CD4-positive, alpha-beta T cell treated with Interleukin-2 at 100 ng/mL for 4 hours (primary cell): Measurements from ENCODE around the gene SPINK6.

ENCODE experiments used
- DNase-seq: peaks from one replicate; pipeline ENCODE4 v3.0.0-alpha.2; 2020; ENCODE audit warnings: low spot score

Gene SPINK6

DNA sequence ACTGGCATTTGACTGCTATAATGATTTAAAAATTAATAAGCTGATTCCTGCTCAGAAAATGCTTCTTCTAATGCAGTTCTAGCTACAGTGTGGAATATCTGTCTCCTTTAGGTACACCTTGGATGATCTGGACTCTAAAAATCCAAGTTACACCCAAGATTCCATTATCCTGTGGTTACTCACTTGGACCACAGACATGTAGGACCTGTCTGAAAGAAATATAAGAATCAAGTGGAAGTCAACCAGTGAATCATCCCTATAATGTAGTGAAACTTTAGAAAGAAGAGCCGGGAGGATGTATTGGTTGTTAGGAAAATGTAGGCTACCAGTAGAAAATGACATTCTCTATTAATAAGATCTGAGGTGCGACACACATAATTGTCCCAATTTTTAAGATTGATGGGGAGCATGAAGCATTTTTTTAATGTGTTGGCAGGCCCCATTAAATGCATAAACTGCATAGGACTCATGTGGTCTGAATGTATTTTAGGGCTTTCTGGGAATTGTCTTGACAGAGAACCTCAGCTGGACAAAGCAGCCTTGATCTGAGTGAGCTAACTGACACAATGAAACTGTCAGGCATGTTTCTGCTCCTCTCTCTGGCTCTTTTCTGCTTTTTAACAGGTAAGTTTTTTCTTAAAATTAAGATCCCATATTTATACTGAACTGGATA, at the start of gene SPINK6:
TSS of gene SPINK6 (plus strand) at position 512 of the 673 bp plus-strand sequence. CDS start at position 567, 55 bp downstream.
- DNase-seq = no peak

DNA sequence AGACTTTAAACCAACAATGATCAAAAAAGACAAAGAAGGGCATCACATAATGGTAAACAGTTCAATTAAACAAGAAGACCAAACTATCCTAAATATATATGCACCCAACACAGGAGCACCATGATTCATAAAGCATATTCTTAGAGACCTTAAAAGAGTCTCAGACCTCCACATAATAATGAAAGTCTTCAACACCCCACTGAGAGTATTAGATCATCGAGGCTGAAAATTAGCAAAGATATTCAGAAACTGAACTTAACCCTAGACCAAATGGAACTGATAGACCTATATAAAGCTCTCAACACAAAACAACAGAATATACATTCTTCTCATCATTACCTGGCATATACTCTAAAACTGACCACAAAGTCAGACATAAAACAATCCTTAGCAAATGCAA, 46.2 kb upstream of the SPINK6 start:
- no peak for DNase-seq

GRCh38 chr5:148162038-148162437, 40.8 kb upstream of the SPINK6 start:
- DNase-seq = no peak

DNA sequence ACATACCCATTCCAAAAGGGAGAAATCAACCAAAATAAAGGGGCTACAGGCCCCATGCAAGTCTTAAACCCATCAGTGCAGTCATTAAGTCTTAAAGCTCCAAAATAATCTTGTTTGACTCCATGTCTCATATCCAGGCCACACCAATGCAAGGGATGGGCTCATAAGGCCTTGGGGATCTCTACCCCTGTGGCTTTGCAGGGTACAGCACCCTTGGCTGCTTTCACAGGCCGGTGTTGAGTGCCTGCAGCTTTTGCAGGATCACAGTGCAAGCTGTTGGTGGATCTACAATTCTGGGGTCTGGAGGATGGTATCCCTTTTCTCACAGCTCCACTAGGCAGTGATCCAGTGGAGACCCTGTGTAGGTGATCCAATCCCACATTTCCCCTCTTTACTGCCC, 39.5 kb upstream of the SPINK6 start:
- no peak for DNase-seq

DNA sequence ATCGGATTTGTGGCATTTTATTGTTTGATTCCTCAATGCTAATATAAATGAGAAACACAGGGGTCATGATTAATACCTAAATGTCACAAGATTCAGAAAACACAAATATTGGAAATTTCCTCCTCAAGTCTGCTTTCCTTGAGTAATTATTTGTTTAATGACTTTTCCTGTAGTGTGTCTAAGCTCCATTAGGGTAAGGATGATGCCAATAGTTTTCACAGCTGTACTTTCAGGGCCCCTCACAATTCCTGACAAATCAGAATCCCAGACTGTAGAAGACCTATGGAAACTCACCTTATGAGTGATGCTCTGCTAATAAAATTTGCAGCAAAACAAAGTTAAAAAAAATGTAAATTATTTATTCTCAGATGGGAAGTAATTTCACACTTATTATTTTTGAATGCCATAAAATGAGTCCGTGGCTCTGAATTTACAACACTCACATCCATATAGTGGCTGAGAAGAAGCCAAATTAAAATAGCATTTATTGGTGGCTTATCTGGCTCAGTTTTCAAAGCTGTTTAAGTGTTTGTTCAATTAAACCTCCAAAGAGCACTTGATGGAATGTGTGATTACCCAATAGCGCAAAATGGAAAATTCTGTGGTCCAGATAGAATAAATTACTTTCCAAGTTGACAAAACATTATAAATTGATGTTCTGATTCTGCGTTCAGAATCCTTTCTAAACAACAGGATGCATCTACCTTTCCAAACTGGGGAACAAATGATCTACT, 36.1 kb upstream of the SPINK6 start:
- no peak for DNase-seq

DNA sequence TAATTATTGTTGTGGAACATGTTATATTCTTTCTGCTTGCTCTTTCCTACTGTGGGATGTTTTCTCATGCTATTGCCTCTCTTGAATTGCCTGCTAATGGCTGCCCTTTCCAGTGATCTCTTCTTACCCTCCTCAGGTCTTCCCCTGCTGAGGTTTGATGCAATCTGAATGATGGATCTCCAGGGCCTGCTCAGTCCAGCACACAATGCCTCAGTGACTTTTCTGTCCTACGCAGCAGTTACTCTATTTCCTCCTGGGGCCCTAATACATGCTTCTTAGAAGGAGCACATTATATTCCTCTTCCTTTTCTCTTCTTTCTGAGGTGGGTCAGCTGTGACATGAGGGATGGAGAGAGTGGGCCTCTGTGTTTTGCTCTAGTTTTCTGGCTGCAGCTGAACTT, 34.6 kb upstream of the SPINK6 start, which contains the start of gene SPINK14:
TSS of gene SPINK14 (plus strand) at position 301 of the 400 bp plus-strand sequence. CDS start 1,187 bp downstream, outside the sequence.
- DNase-seq = no peak

DNA sequence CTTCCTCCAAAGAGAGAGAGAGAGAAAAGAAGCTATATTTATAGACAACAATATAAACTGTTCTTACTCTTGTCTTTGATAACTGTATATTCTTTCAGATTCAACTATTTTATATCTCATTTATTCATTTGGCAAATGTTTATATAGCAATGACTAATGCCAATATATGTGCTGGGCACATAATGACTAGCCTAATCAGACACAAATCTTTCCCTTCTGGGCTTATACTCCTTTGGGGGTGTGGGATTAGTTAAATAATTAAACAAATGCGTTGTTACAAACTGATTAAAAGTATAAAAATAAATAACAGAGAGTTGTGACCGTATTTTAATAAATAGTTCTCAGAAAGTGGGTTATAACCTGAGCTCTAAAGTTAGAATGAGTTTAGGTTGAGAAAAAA, 30.5 kb upstream of the SPINK6 start:
- no peak for DNase-seq

DNA sequence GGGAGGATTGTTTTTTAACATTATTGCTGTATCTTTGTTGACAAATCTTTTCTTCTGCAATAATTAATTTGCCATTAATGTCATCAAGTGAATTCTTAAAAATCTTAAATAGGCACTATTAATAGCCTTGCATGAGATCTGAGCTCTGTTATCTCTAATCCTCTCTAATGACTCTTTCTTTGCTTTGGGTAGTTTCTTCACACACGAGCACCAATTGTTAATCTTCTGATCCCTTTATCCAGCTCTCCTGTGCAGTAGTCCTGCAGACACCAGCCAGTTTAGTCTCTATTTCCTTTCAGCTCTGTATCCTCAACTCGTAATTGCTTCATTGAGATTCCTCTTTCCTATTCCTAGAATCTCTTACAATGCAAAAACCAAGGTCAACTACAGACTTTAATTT, 26.4 kb upstream of the SPINK6 start:
- no peak for DNase-seq

- no peak for DNase-seq
These were observed 25.6 kb upstream of the SPINK6 start for GRCh38 chr5:148177207-148177606.

GRCh38 chr5:148179234-148179824, 23.5 kb upstream of the SPINK6 start:
- peak; percentile 44 for DNase-seq

DNA sequence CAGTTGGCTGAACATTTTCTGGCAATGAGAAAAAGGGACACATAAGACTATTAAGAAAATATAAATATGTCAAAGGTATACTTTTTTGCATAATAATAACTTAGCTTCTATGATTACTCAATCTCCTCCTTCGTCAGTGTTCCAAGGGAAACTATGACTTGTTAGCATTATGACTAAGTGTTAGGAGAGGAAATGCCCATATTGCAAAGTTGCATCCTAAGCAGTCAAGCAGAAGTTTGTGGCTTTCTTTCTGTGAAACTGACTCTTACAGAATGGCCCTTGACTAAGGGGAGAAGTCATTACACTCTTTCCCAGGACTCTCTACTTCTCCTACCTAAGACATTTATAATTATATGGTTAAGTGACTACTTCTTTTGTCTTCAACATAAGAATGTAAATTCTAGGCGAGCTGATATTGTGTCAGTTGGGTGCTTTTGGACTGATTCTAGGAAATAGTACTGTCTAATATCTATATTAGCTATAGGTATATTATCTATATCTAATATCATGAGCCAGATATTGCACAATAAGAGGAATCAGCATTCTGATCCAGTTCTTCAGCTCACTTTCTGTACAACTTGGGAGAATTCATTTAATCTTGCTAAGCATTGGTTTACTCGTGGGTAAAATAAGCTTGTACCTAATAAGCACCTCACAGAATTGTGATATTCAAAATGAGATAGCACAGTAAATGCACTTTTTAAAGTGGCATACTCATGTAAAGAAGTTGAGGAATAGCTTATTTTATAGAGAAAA, 16.4 kb upstream of the SPINK6 start:
- no peak for DNase-seq

DNA sequence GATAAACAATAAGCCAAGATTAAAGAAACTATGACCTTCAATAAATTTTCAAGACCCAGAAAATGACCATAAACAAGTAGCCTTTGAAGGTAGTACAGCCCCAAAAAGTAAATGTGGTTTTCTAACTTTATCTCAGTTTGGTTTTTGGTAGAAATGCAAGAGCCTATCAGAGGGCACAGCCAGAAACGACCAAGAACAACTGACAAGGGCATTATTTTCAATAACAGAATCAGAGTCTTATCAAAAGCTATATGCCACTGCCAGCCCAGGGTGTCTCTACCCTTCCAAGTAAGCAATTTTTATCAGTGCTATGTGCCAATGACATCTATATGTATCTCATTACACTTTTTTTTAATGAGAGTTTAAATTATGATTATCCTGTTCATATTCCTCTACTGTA, 11.8 kb upstream of the SPINK6 start:
- no peak for DNase-seq

GRCh38 chr5:148193202-148193601, 9.6 kb upstream of the SPINK6 start:
- no peak for DNase-seq

DNA sequence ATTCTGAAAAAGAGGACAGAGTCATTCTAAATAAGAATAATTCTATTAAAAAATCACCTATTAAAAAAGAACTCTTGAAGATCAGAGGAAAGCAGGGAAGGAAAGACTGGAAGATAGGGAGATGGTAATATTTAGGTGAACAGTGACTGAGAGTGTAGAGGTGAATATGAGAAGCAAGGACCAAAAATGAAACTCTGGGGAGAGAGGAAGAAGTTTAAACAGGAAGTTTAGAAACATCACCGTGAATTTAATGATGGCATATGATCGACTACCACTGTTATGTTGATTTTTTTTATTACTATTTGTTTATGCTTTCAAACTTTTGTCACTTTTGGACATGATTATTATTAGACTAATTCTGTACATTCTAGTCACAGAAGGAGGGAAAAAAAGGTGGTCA, 1.7 kb upstream of the SPINK6 start:
- DNase-seq = no peak

GRCh38 chr5:148205044-148205806, 2.4 kb downstream of the SPINK6 start:
- no peak for DNase-seq

DNA sequence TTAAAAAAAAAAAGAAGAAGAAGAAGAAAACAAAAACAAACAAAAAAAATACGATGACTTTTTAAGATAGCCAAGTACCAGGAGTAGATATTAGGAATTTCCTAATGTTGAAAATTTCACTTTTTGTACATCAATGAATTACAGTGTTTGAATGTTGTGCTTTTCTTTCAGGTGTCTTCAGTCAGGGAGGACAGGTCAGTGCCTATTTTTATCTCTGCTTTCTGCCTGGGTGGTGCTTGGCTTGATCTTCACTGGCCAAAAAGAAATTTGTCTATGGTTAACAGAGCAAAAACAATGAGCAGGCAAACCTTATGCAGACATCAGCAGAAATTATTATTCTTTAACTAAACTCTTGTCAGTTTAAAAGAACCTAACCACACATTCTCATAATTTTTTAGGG, 3.0 kb downstream of the SPINK6 start:
- DNase-seq = no peak

DNA sequence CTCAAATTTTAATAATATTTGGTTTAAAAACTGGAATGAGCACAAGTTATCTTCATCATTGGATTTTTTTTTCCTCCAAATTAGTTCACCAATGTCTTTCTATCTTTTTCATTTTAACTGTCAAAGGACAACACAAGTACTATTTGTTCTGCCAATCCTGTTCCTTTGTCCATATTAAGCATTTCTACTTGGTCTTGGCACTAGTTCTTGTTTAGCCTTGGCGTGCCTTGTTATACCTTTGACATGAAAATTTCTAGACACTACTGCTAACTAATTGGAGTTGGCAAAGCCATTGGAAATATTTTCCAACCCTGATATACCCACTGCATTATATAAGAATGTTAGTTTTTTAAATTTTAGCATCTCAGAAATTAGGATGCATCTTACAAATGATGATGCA, 3.8 kb downstream of the SPINK6 start:
- DNase-seq = no peak

GRCh38 chr5:148208226-148208625, 5.4 kb downstream of the SPINK6 start:
- no peak for DNase-seq

DNA sequence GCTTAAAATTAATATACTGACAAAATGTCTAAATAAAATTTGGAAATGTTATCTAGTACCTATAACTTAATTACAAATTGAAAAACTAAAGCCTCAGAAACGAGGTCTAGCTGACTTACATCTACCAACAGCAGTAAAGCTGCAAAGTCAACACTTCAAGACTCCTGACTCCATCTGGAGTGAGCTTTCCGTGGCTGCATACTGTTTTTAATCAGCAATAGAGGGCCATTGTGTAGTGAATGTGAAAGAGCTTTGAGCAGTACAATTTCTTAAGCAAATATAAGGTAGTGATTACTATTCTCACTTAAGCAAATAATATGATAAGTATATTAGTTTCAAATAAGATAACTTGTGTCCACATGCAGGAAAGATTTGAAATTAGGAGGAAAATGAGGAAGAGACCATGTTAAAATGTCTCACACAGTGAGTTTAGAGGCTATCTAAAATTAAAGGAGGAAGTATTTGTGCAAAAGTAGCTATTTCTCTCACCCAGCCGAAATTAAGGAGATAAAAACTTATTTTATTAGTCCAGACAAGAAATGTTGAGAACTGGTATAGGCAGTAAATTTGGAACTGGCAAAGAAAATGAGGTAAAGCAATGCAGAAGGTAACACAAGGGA, 6.4 kb downstream of the SPINK6 start:
- DNase-seq = no peak

DNA sequence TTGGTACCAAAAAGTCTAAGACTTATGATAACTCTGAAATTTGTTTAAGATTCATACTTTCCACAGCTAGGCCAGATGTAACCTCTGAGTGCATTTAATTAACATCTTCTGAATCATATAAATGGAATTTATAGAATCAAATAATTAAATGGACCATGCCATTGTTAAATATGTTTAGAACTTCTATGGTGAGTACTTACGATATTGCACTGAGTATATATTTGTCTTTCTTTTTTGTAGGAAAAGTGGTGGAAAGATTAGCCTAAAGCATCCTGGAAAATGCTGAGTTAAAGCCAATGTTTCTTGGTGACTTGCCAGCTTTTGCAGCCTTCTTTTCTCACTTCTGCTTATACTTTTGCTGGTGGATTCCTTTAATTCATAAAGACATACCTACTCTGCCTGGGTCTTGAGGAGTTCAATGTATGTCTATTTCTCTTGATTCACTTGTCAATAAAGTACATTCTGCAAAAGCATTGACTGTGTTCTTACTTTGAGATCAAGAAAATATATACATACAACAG, 11.9 kb downstream of the SPINK6 start:
- no peak for DNase-seq

- no peak for DNase-seq
These were observed 18.7 kb downstream of the SPINK6 start for GRCh38 chr5:148221508-148221907.
